Measurements from ENCODE around the gene SKA2. TPM values are rescaled to one million over a fixed set of nuclear protein-coding genes. Genes with fewer than 3 reads are reported as not detected.
"Not testable (repeated sequence)": the region's sequence is repeated elsewhere in the genome, so short reads cannot be mapped to it uniquely, and the experiment has no call there.

SKA2 gene
- polyA plus RNA-seq, 5 donors, result 45.3 to 87.4 (median 62.2) TPM

DNA sequence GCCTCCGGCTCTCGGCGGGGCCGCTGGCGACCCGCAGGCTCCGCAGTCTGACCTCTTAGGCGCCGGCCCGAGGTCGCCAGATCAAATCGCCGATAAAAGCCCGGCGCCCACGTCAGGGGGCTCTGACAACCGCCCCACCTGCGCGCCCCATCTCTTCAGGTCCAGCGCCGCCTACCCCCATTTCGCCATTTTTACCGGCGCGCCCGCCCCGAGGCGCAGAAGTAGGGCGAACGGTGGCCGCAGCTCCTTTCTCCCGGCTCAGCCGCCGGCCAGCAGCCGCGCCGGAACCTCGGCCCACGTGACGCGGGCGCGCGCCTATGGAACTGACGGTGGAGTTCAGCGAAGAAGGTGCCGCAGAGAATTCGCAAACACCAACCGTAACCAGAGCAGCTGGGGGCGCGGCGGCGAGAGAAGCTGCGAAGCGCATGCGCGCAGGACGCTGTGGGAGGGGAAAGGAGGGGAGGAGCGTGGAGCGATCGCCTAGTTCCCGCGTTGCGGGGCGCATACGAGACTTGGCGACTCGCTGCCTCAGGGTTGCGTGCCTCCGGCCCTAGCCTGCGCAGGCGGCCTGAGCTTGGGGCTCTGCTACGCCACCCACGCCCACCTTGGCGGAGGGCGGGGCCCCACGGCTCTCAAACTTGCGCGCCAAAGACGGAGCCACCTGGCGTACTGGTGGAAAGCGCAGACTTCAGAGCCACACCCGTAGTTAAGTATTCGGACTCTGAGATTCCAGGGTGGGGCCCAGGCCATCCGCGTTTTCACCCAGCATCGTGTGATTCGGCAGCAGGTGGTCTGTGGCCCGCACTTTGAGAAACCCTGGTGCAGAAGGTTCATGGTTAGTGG is 48.3 kb downstream of the SKA2 start, which contains the start of gene TRIM37:
TSS of gene TRIM37 (minus strand) at position 418 of the 843 bp plus-strand sequence. CDS start 419 bp downstream, outside the sequence.
- DNase-seq, result peak; percentile 99

DNA sequence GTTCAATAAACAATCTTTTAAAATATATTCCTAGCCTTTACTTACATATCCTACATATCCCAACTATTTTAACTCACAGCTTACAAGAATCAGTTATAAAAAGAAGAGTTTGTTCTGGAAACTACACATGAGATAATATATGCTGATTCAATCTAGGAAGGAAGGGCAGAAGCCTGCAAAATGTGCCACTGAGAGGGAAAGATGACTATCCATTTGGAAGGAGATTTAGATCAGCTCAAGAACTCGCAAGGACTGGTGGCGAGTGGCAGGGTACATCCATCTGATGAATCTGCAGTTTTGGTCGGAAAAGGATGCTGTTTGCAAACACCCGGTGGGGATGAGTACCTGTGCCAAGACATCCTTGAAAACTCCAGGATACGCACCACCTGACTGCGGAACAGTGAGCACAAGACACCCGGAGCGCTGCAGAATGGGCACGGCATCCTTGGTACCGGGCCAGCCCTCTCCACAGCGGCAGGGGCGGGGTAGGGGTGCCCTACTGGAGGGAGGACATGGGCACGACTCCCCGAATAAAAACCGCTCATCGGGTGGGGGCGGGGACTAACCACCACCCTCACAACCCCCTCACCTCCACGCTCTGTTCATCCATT is 49.0 kb downstream of the SKA2 start:
- DNase-seq, result peak; percentile 21 to 22

- no peak for DNase-seq
Observed at GRCh38 chr17:59101178-59101577, 53.8 kb downstream of the SKA2 start.

- DNase-seq, result no peak
Observed at GRCh38 chr17:59097876-59098275, 57.1 kb downstream of the SKA2 start.

DNA sequence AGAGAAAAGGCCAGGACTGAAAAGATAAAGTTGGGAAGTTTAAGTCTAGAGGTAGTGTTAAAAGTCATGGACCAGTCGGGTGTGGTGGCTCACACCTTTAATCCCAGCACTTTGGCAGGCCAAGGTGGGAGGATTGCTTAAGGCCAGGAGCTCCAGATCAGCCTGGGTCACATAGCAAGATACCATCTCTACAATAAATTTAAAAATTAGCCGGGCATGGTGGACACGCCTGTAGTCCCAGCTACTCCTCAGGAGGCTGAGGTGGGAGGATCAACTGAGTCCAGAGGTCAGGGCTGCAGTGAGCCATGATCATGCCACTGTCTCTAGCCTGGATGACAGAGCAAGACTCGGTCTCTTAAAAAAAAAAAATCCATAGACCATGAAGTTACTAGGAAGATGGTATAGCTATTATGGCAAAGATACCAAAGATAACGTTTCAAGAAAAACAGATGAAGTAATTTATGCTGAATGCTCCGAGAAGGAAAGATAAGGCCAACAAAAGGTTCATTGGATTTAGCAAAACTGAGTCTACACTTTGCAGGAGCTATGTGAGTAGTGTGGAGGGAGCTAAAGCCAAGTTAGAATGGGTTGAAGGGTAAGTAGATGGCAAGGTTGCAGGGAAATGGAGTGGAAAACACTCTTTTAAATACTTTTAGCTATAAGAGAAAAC is 60.0 kb downstream of the SKA2 start:
- DNase-seq, result no peak

- peak; percentile 46 to 47 for DNase-seq
Observed at GRCh38 chr17:59093702-59094231, 61.2 kb downstream of the SKA2 start.

- no peak for DNase-seq
Observed at GRCh38 chr17:59093145-59093701, 61.8 kb downstream of the SKA2 start.

DNA sequence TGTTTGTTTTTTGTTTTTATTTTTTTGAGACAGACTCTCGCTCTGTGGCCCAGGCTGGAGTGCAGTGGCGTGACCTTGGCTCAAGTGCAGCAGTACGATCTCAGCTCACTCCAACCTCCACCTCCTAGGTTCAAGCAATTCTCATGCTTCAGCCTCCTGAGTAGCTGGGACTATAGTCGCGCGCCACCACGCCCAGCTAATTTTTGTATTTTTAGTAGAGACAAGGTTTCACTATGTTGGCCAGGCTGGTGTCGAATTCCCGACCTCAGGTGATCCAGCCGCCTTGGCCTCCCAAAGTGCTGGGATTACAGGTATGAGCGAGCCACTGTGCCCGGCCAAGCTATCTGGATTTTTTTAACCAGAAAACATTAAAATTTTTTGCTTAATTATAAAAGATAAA is 64.4 kb downstream of the SKA2 start:
- not testable (repeated sequence) for DNase-seq

DNA sequence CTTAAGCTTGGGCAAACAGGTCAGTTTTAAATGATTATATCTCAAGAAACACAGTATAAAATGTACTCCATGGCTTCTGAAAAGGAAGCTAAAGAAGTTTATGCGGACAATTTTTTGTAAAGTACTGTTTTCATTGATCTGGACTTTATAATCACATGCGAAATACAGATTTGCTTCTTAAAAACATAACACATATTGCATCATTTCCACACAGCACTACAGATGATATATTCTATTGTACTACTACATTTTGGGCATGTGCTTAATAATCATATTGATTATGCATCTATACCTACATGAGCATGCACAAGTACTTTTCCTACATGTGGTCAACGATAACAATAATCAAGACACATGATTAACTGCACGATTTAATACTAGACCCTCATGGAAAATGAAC is 70.8 kb downstream of the SKA2 start:
- DNase-seq, result no peak

DNA sequence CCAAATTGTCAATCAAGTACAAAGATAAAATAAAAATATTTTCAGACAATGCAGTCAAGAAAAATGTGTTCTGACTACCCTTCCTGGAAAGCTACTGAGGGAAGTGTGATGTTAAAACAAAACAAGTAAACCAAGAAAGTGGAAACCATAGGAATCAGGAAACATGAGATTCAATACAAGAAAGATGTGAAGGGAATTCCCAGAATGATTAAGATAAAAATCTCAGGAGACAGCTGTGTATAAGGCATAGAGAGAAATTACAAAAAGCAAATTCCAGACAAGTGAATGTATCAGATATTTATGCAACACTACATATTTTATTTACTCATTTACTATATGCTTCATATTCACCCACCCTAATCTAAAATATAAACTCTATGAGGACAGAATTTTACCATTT is 80.5 kb downstream of the SKA2 start:
- no peak for DNase-seq

DNA sequence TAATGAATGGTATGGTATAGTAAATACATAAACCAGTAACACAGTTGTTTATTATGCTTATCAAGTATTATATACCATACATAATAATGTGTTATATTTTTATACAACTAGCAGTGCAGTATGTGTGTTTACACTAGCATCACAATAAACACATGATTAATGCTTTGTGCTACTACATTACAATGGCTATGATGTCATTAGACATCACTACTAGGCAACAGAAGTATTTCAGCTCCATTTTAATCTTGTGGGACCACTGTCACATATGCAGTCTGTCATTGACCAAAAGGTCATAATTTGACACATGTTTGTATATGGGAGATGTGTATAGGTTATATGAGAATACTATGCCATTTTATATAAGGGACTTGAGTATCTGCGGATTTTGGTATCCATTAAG is 81.0 kb downstream of the SKA2 start:
- no peak for DNase-seq

DNA sequence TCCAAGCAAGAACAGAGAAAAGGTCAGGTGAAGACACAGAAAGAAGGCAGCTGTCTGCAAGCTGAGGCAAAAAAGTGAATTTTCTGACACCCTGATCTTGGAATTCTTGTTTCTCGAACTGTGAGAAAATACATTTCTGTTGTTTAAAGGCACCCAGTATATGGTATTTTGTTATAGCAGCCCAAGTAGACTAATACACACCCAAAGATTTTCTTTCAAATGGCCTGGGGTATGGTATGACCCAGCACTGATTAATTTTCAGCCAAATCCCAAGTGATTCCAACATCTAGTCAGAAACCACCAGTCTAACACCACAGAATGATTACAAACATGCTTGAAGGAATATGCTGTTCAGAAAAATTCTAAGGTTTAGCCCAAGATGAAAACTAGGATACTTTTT is 85.1 kb downstream of the SKA2 start:
- DNase-seq, result no peak

DNA sequence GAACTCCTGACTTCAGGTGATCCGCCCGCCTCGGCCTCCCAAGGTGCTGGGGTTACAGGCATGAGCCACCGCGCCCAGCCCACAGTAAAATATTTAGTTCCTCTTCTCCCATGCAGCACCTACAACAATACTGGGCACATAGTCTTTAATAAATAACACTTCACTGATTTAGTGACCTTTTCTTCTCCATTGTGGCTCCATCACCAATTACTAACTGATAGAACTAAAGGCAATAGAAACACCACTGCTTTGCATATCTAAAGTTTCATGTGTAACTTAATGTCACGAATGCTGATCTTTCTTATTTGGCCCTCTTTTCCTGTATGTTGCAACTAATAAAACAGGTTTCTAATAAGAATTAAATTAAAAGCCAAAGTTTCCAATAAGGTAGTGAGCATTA is 87.2 kb downstream of the SKA2 start:
- no peak for DNase-seq

GRCh38 chr17:59067340-59067739 is 87.6 kb downstream of the SKA2 start:
- no peak for DNase-seq

GRCh38 chr17:59062509-59062908 is 92.5 kb downstream of the SKA2 start:
- no peak for DNase-seq

Other genes with a start within 250 kb of the SKA2 start
- 10 to 100 TPM; 17.3 to 22.2 (median 19.8) TPM for gene TRIM37, start 48.3 kb downstream of the SKA2 start, polyA plus RNA-seq (ENCODE audit: insufficient read depth in 1 of 5, insufficient read length in 5 of 5, low replicate concordance in 1 of 5)
- 10 to 100 TPM; 14.1 to 41.6 (median 22.8) TPM for gene PRR11, start 560 bp upstream of the SKA2 start, polyA plus RNA-seq (ENCODE audit: insufficient read depth in 1 of 5, insufficient read length in 5 of 5, low replicate concordance in 1 of 5)
- 10 to 100 TPM; 17.0 to 23.5 (median 21.6) TPM for gene SMG8, start 54.8 kb upstream of the SKA2 start, polyA plus RNA-seq (ENCODE audit: insufficient read depth in 1 of 5, insufficient read length in 5 of 5, low replicate concordance in 1 of 5)
- gene GDPD1, start 65.3 kb upstream of the SKA2 start, polyA plus RNA-seq (ENCODE audit: insufficient read depth in 1 of 5, insufficient read length in 5 of 5, low replicate concordance in 1 of 5), result 10 to 100 TPM in 4 of 5 donors, 1 to 10 TPM in 1; 8.4 to 10.7 (median 10.0) TPM
- gene YPEL2, start 176.5 kb upstream of the SKA2 start, polyA plus RNA-seq (ENCODE audit: insufficient read depth in 1 of 5, insufficient read length in 5 of 5, low replicate concordance in 1 of 5), result 10 to 100 TPM; 15.3 to 19.8 (median 18.6) TPM

Measured in right lung (tissue), 5 donors.